Neuronal stem cell (in vitro differentiated cells): Measurements from ENCODE around the gene P2RX6.
A peak's percentile ranks its signal among the peaks of the same experiment; 100 is the strongest.

Experiments used
- DNase-seq: peaks from one replicate; pipeline ENCODE4 v3.0.0-alpha.2; 2013; ENCODE audit warnings: low spot score
- H2AFZ ChIP-seq: one replicate; pipeline ENCODE4 v1.6.1; 2013; ENCODE audit warnings: mild to moderate bottlenecking, low read length, inconsistent platforms
- H2AK5ac ChIP-seq: 2 replicates; pipeline ENCODE4 v1.6.1; 2013; ENCODE audit warnings: low read depth, mild to moderate bottlenecking, inconsistent platforms, low read length, moderate library complexity, mixed read lengths
- H2BK120ac ChIP-seq: 2 replicates; pipeline ENCODE4 v1.6.1; 2013; ENCODE audit warnings: low read depth, mild to moderate bottlenecking, inconsistent platforms, low read length, moderate library complexity, mixed read lengths
- H2BK12ac ChIP-seq: one replicate; pipeline ENCODE4 v1.6.1; 2013; ENCODE audit warnings: low read length, inconsistent platforms
- H2BK15ac ChIP-seq: 2 replicates; pipeline ENCODE4 v1.6.1; 2013; ENCODE audit warnings: mild to moderate bottlenecking, low read length, inconsistent platforms, mixed read lengths
- H2BK5ac ChIP-seq: one replicate; pipeline ENCODE4 v1.6.1; 2013; ENCODE audit warnings: inconsistent platforms, mild to moderate bottlenecking, low read length, moderate library complexity
- H3K14ac ChIP-seq: one replicate; pipeline ENCODE4 v1.6.1; 2013; ENCODE audit warnings: low read length, inconsistent platforms
- H3K18ac ChIP-seq: 2 replicates; pipeline ENCODE4 v1.6.1; 2013; ENCODE audit warnings: low read length, inconsistent platforms
- H3K23ac ChIP-seq: 2 replicates; pipeline ENCODE4 v1.6.1; 2013; ENCODE audit warnings: low read depth, mild to moderate bottlenecking, mixed read lengths, low read length, inconsistent platforms; ENCODE audit not compliant: poor library complexity
- H3K27ac ChIP-seq: replicated peaks from 3 replicates; pipeline ENCODE4 v1.5.1; 2013; ENCODE audit warnings: low read length, inconsistent platforms
- H3K27me3 ChIP-seq, 3 experiments: 2 replicates each; pipeline ENCODE4 v1.6.1; 2013; ENCODE audit warnings: low read length in 3 of 3, mild to moderate bottlenecking in 2 of 3, inconsistent platforms in 1 of 3, low read depth in 1 of 3, mixed read lengths in 1 of 3, moderate library complexity in 1 of 3; ENCODE audit not compliant: control insufficient read depth in 3 of 3, insufficient read depth in 3 of 3
- H3K36me3 ChIP-seq, 2 donors: replicated peaks in 1 of 2; 2 replicates each; pipeline ENCODE4 v1.6.1; 2013; ENCODE audit warnings: low read length in 2 of 2; ENCODE audit not compliant: control insufficient read depth in 2 of 2, insufficient read depth in 2 of 2
- H3K4ac ChIP-seq: 2 replicates; pipeline ENCODE4 v1.6.1; 2013; ENCODE audit warnings: inconsistent platforms, mild to moderate bottlenecking, low read length, moderate library complexity
- H3K4me1 ChIP-seq, 2 donors: 1 replicate in 1 of 2; 2 replicates in 1 of 2; pipeline ENCODE4 v1.6.1; 2013; ENCODE audit warnings: low read length in 2 of 2, low read depth in 1 of 2; ENCODE audit not compliant: control insufficient read depth in 2 of 2, insufficient read depth in 1 of 2
- H3K4me2 ChIP-seq: one replicate; pipeline ENCODE4 v1.6.1; 2013; ENCODE audit warnings: mild to moderate bottlenecking, low read length, inconsistent platforms; ENCODE audit not compliant: insufficient read depth, poor library complexity, severe bottlenecking
- H3K4me3 ChIP-seq, 2 donors: 2 replicates each; pipeline ENCODE4 v1.5.1; 2013; ENCODE audit warnings: low read length in 2 of 2, mild to moderate bottlenecking in 2 of 2, inconsistent platforms in 1 of 2, moderate library complexity in 1 of 2
- H3K79me1 ChIP-seq: one replicate; pipeline ENCODE4 v1.6.1; 2013; ENCODE audit warnings: low read depth, mild to moderate bottlenecking, inconsistent platforms, low read length, moderate library complexity
- H3K9ac ChIP-seq: one replicate; pipeline ENCODE4 v1.6.1; 2013; ENCODE audit warnings: mild to moderate bottlenecking, low read depth, low read length, inconsistent platforms; ENCODE audit not compliant: poor library complexity
- H3K9me3 ChIP-seq, 2 donors: replicated peaks in 1 of 2; 2 replicates each; pipeline versions ENCODE3 to v1.6.1; 2013; ENCODE audit warnings: low read length in 2 of 2, mild to moderate bottlenecking in 2 of 2, inconsistent platforms in 1 of 2, low read depth in 1 of 2, mixed read lengths in 1 of 2, moderate library complexity in 1 of 2; ENCODE audit not compliant: control insufficient read depth in 2 of 2, insufficient read depth in 1 of 2
- H4K8ac ChIP-seq: one replicate; pipeline ENCODE4 v1.6.1; 2013; ENCODE audit warnings: low read depth, mild to moderate bottlenecking, inconsistent platforms, low read length, moderate library complexity
- H4K91ac ChIP-seq: one replicate; pipeline ENCODE4 v1.6.1; 2013; ENCODE audit warnings: low read length, low read depth, mild to moderate bottlenecking, inconsistent platforms; ENCODE audit not compliant: poor library complexity
- WGBS, 2 donors: extraction: QIAGEN DNeasy Blood & Tissue Kit; methylation state at CpG; one replicate each; pipeline ENCODE4 v1.1.7; 2013; ENCODE audit warnings: missing lambda C conversion rate in 2 of 2, mixed read lengths in 1 of 2; ENCODE audit not compliant: insufficient read length in 2 of 2, insufficient replicate concordance in 1 of 2; ENCODE audit errors: extremely low coverage in 2 of 2; 5-methylcytosine and 5-hydroxymethylcytosine counted together

P2RX6 gene

DNA sequence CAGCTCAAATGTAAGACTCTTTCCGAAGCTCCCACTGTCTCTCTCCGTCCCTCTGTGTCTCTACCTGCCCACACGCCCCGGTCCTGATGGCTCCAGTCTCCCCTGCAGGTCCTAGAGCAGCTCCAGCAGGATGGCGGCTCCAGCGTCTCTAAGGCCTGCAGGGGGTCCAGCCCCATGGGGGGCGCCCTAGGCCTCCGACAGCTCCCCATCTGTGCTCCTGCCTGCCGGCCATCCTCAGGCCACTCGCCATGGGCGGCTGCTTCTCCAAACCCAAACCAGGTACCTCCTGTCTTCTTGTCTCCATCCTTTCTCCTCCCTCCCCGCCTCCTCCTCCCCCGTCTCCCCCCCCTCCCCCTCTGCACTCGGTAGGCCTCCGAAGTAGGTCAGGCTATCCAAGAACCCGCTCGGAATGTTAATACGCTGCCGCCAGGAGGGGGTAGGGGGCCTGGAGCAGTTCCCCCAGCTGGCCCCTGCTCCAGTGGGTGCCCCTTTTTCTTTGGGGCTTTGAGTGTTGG lies 47.2 kb upstream of the P2RX6 start:
- H4K91ac ChIP-seq: no peak overlapping the region
- no peak overlapping the region for H3K14ac ChIP-seq
- H3K18ac ChIP-seq: peak overlapping the region; percentile 95
- H3K27me3 ChIP-seq: peaks cover 0 to 46% (median 0%) of the 10 kb centered on the region in 3 experiments
- H4K8ac ChIP-seq: no peak overlapping the region
- H2BK120ac ChIP-seq: peak overlapping the region; percentile 88
- H3K4me2 ChIP-seq: no peak overlapping the region
- H3K4me3 ChIP-seq: no peak overlapping the region
- H3K4me1 ChIP-seq: peaks cover 32 to 37% of the 10 kb centered on the region in 2 donors
- peak overlapping the region; percentile 95 for H2BK12ac ChIP-seq
- H3K79me1 ChIP-seq: peaks cover 3% of the 10 kb centered on the region
- peak overlapping the region; percentile 78 for H3K9ac ChIP-seq
- H2AK5ac ChIP-seq: peak overlapping the region; percentile 95
- peak overlapping the region; percentile 52 for H2AFZ ChIP-seq
- WGBS, 2 donors: no CpG with 5 or more reads among the region's 19 CpGs
- H2BK15ac ChIP-seq: peak overlapping the region; percentile 86
- peak overlapping the region; percentile 70 for H3K4ac ChIP-seq
- H3K27ac ChIP-seq: peak overlapping the region; percentile 46
- no peaks in the 10 kb centered on the region for H3K36me3 ChIP-seq
- H3K23ac ChIP-seq: peak overlapping the region; percentile 69
- DNase-seq: no peak
- H3K9me3 ChIP-seq: no peaks in the 10 kb centered on the region
- peak overlapping the region; percentile 56 for H2BK5ac ChIP-seq

DNA sequence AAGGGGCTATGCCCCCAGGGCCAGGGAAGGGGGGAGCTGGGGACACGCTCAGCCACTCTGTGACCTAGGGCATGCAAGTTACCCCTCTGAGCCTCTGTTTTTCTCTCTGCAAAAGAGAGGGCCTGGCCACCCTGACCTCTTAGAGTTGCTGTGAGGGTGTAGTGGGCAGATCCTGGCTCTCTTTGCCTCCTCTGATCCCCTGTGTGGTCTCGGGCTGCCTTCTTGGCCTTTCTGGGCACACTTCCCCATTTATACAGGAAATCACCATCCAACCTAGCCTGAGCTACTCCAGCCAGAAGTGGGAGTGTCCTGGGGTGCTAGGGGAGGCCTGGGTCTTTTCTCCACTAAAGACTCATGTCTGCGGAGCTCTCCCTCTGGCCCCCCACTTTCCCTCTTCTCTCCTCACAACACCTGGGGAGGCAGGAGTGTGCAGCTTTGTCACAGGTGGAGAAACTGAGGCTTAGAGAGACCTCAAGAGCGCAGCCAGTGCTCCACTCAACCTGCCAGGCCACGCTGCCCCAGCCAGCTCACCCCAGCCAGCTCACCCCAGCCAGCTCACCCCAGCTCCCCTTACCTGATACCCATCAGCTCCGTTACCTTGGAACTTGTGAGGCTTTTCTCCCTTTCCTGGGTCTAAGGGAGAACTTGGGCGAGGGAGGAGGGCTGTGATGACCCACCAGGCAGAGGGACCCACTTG lies 46.5 kb upstream of the P2RX6 start:
- Histone ChIP-seq H3K79me1 (peaks cover 3% of the 10 kb centered on the region), H2BK12ac (peak overlapping the region; percentile 95), H2BK5ac (peak overlapping the region; percentile 43), H3K9me3 (no peaks in the 10 kb centered on the region), H3K14ac (no peak overlapping the region), H3K4ac (no peak overlapping the region), H3K4me3 (no peak overlapping the region), H3K4me2 (no peak overlapping the region), H2AK5ac (peak overlapping the region; percentile 95), H3K18ac (peak overlapping the region; percentile 95), H2BK120ac (peak overlapping the region; percentile 95), H4K8ac (no peak overlapping the region), H3K27ac (peak overlapping the region; percentile 46), H3K36me3 (no peaks in the 10 kb centered on the region), H2AFZ (peak overlapping the region; percentile 52), H3K4me1 (peaks cover 35 to 38% of the 10 kb centered on the region in 2 donors), H3K27me3 (peaks cover 0 to 39% (median 0%) of the 10 kb centered on the region in 3 experiments), H3K23ac (peak overlapping the region; percentile 40), H3K9ac (no peak overlapping the region), H2BK15ac (peak overlapping the region; percentile 86), H4K91ac (no peak overlapping the region)
- no peak for DNase-seq
- no CpG with 5 or more reads among the region's 7 CpGs for WGBS, 2 donors

DNA sequence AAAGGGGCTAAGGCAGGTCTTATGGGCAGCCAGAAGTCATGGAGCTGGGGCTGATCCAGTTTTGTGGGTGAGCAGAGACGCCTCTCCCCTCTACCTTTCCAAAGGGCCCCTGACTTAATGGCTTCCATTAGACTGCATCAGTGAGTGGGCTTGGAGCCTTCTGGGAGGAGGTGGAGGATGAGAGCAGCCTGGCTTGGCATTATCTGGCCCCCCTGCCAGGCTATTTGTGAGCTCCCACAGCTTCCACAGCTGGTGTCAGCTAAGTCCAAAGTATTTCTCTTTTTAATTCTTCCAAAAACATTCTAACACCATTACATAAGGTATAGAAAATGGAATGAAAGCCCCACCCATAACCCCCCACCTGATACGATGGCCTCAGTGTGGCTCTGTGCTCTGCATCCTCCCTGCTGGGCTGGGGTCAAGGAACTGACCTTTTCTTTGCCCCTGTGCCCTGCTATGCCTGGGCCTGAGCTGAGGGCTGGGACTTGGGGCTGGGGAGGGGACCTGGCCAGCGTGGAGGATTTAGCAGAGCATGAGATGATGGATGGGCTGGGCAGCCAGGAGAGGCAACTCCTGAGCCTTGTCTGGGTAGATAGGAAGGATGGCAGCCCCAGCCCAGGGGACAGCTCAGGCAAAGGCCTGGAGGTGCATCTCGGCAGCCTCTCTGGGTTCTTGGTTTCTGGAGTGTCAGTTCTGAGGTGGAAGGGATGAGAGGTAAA lies 43.9 kb upstream of the P2RX6 start:
- Histone ChIP-seq H2AK5ac (peak overlapping the region; percentile 8), H3K4me1 (peaks cover 28 to 39% of the 10 kb centered on the region in 2 donors), H3K4me2 (peak overlapping the region; percentile 19), H3K4ac (no peak overlapping the region), H3K9ac (no peak overlapping the region), H2BK15ac (no peak overlapping the region), H2AFZ (no peak overlapping the region), H3K9me3 (no peaks in the 10 kb centered on the region), H3K36me3 (no peaks in the 10 kb centered on the region), H3K27ac (peak overlapping the region; percentile 84), H3K79me1 (no peaks in the 10 kb centered on the region), H4K91ac (no peak overlapping the region), H3K23ac (no peak overlapping the region), H3K14ac (no peak overlapping the region), H4K8ac (no peak overlapping the region), H2BK120ac (no peak overlapping the region), H3K27me3 (peaks cover 0 to 15% (median 0%) of the 10 kb centered on the region in 3 experiments), H3K18ac (peak overlapping the region; percentile 86), H2BK5ac (peak overlapping the region; percentile 83), H2BK12ac (no peak overlapping the region), H3K4me3 (no peak overlapping the region)
- DNase-seq: peak; percentile 78
- no CpG with 5 or more reads among the region's 4 CpGs for WGBS, 2 donors
